ENCODE data around the gene GPN1.

GPN1 gene

GRCh38 chr2:27606611-27607010, 22.2 kb upstream of the GPN1 start:
- no peaks in the 10 kb centered on the region for H3K9me3 ChIP-seq (replicated peaks; ENCODE audit: insufficient read depth, low read length)
- H3K4me2 ChIP-seq (ENCODE audit: low read depth, low read length), result no peak overlapping the region

DNA sequence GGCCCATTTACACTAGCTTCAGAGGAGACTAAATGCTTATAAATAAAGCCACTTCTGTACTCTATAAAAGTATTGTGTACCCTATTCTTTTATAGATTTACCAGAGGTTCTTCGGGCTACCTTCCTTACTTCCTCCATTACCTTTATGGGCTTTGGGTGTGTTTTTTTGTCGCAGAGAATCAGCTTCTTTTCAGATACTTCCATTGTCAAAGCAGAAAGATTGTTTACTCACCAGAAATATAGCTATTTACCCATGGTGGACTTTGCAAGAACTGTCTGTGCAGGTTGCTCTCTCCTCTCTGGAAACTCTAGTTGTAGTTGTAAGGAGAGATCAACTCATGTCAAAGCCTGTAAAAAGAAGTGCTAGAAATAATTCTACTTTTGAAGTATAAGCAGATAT, 14.9 kb upstream of the GPN1 start:
- Histone ChIP-seq H3K27me3 (replicated peaks; ENCODE audit: insufficient read depth, low read length) (no peaks in the 10 kb centered on the region), H3K9me3 (replicated peaks; ENCODE audit: insufficient read depth, low read length) (no peaks in the 10 kb centered on the region), H3K9me2 (replicated peaks; ENCODE audit: insufficient read depth, low read length) (no peaks in the 10 kb centered on the region), H3K4me1 (ENCODE audit: low read length) (no peaks in the 10 kb centered on the region), H3K27ac (ENCODE audit: low read length) (no peak overlapping the region), H4K20me1 (ENCODE audit: insufficient read depth, low read length) (no peaks in the 10 kb centered on the region), H3K4me2 (ENCODE audit: low read depth, low read length) (no peak overlapping the region), H3K79me2 (ENCODE audit: low read length) (no peaks in the 10 kb centered on the region), H2AFZ (ENCODE audit: low read length) (no peak overlapping the region), H3K4me3 (ENCODE audit: low read length) (no peak overlapping the region), H3K36me3 (replicated peaks; ENCODE audit: insufficient read depth, low read length) (peaks cover 4% of the 10 kb centered on the region; the same call in 1 of the 2 replicates), H3K9ac (ENCODE audit: low read length) (no peak overlapping the region), H3F3A (ENCODE audit: insufficient read depth, low read length) (no peaks in the 10 kb centered on the region)
- DNase-seq, result no peak
- TF ChIP-seq EZH2phosphoT487 (IDR thresholded peaks at IDR 0.05; ENCODE audit: low read length), result no peak

More at GRCh38 chr2:27606611-27607010, 22.2 kb upstream of the GPN1 start:
- Histone ChIP-seq H3F3A (ENCODE audit: insufficient read depth, low read length) (no peaks in the 10 kb centered on the region), H3K9ac (ENCODE audit: low read length) (no peak overlapping the region), H3K27ac (ENCODE audit: low read length) (no peak overlapping the region), H3K27me3 (replicated peaks; ENCODE audit: insufficient read depth, low read length) (no peaks in the 10 kb centered on the region), H3K9me2 (replicated peaks; ENCODE audit: insufficient read depth, low read length) (no peaks in the 10 kb centered on the region), H3K4me3 (ENCODE audit: low read length) (no peak overlapping the region), H2AFZ (ENCODE audit: low read length) (no peak overlapping the region), H3K36me3 (replicated peaks; ENCODE audit: insufficient read depth, low read length) (no peaks in the 10 kb centered on the region), H3K4me1 (ENCODE audit: low read length) (no peaks in the 10 kb centered on the region), H4K20me1 (ENCODE audit: insufficient read depth, low read length) (no peaks in the 10 kb centered on the region), H3K79me2 (ENCODE audit: low read length) (no peaks in the 10 kb centered on the region)
- no peak for DNase-seq
- TF ChIP-seq, protein P1, sequence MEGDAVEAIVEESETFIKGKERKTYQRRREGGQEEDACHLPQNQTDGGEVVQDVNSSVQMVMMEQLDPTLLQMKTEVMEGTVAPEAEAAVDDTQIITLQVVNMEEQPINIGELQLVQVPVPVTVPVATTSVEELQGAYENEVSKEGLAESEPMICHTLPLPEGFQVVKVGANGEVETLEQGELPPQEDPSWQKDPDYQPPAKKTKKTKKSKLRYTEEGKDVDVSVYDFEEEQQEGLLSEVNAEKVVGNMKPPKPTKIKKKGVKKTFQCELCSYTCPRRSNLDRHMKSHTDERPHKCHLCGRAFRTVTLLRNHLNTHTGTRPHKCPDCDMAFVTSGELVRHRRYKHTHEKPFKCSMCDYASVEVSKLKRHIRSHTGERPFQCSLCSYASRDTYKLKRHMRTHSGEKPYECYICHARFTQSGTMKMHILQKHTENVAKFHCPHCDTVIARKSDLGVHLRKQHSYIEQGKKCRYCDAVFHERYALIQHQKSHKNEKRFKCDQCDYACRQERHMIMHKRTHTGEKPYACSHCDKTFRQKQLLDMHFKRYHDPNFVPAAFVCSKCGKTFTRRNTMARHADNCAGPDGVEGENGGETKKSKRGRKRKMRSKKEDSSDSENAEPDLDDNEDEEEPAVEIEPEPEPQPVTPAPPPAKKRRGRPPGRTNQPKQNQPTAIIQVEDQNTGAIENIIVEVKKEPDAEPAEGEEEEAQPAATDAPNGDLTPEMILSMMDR (IDR thresholded peaks at IDR 0.05; ENCODE audit: low read length), result no peak
- TF ChIP-seq EZH2phosphoT487 (IDR thresholded peaks at IDR 0.05; ENCODE audit: low read length) (no peak), EZH2 (optimal IDR thresholded peaks at IDR 0.05; ENCODE audit: low read depth, low read length) (no peak)

- TF ChIP-seq EZH2phosphoT487 (IDR thresholded peaks at IDR 0.05; ENCODE audit: low read length) (no peak), EZH2 (optimal IDR thresholded peaks at IDR 0.05; ENCODE audit: low read depth, low read length) (no peak)
- TF ChIP-seq, protein P1 (IDR thresholded peaks at IDR 0.05; ENCODE audit: low read length), result no peak
- Histone ChIP-seq H3K36me3 (replicated peaks; ENCODE audit: insufficient read depth, low read length) (peaks cover 4% of the 10 kb centered on the region; the same call in 1 of the 2 replicates), H3K27me3 (replicated peaks; ENCODE audit: insufficient read depth, low read length) (no peaks in the 10 kb centered on the region), H3K4me3 (ENCODE audit: low read length) (no peak overlapping the region), H3K79me2 (ENCODE audit: low read length) (no peaks in the 10 kb centered on the region), H3K27ac (ENCODE audit: low read length) (no peak overlapping the region), H3F3A (ENCODE audit: insufficient read depth, low read length) (no peaks in the 10 kb centered on the region), H3K4me2 (ENCODE audit: low read depth, low read length) (no peak overlapping the region), H3K4me1 (ENCODE audit: low read length) (no peaks in the 10 kb centered on the region), H3K9me2 (replicated peaks; ENCODE audit: insufficient read depth, low read length) (no peaks in the 10 kb centered on the region), H3K9ac (ENCODE audit: low read length) (no peak overlapping the region), H2AFZ (ENCODE audit: low read length) (no peak overlapping the region), H4K20me1 (ENCODE audit: insufficient read depth, low read length) (no peaks in the 10 kb centered on the region), H3K9me3 (replicated peaks; ENCODE audit: insufficient read depth, low read length) (no peaks in the 10 kb centered on the region)
- no peak for DNase-seq
These were observed 13.5 kb upstream of the GPN1 start for GRCh38 chr2:27615316-27615715.

DNA sequence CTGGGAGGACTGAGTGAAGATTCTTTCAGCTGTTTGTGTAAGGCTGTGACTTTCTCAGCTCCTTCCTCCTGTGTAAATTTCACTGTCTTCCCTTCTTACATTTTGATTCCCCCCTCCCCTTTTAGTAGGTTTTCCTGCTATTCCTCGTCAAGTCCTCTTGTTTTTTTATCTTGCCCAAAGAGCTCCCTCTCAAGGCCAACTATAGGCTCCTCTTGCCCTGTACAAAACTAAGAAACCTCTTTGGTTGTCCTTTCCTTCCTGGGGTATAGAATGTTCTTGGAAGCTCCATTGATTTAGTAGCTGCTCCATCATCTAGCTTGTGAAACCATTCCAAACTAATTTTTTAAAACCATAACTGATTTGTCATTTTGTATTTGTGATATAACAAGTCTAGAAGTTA, 7.3 kb upstream of the GPN1 start:
- DNase-seq, result no peak
- Histone ChIP-seq H3K79me2 (ENCODE audit: low read length) (no peaks in the 10 kb centered on the region), H3K4me1 (ENCODE audit: low read length) (no peaks in the 10 kb centered on the region), H3K9me3 (replicated peaks; ENCODE audit: insufficient read depth, low read length) (no peaks in the 10 kb centered on the region), H3F3A (ENCODE audit: insufficient read depth, low read length) (no peaks in the 10 kb centered on the region), H4K20me1 (ENCODE audit: insufficient read depth, low read length) (no peaks in the 10 kb centered on the region), H3K9me2 (replicated peaks; ENCODE audit: insufficient read depth, low read length) (no peaks in the 10 kb centered on the region), H3K27me3 (replicated peaks; ENCODE audit: insufficient read depth, low read length) (no peaks in the 10 kb centered on the region), H3K27ac (ENCODE audit: low read length) (no peak overlapping the region), H3K4me3 (ENCODE audit: low read length) (no peak overlapping the region), H3K4me2 (ENCODE audit: low read depth, low read length) (no peak overlapping the region), H3K36me3 (replicated peaks; ENCODE audit: insufficient read depth, low read length) (no peaks in the 10 kb centered on the region; the same call in 1 of the 2 replicates), H2AFZ (ENCODE audit: low read length) (no peak overlapping the region), H3K9ac (ENCODE audit: low read length) (no peak overlapping the region)
- TF ChIP-seq EZH2 (optimal IDR thresholded peaks at IDR 0.05; ENCODE audit: low read depth, low read length) (no peak), EZH2phosphoT487 (IDR thresholded peaks at IDR 0.05; ENCODE audit: low read length) (no peak)
- TF ChIP-seq, protein P1 (IDR thresholded peaks at IDR 0.05; ENCODE audit: low read length), result no peak
